GM19193 (cell line): ENCODE results near the gene TASP1.

ENCODE experiments used
- POLR2A ChIP-seq: IDR thresholded peaks from 4 replicates; pipeline ENCODE4 v1.6.1; 2011; ENCODE audit not compliant: insufficient read depth, insufficient read length; ENCODE audit errors: extremely low read depth

TASP1 gene

GRCh38 chr20:13412806-13413445, 225.8 kb downstream of the TASP1 start:
- no peak for TF ChIP-seq POLR2A

GRCh38 chr20:13404293-13404692, 234.4 kb downstream of the TASP1 start:
- no peak for TF ChIP-seq POLR2A

- TF ChIP-seq POLR2A, result no peak
These were observed 235.3 kb downstream of the TASP1 start for GRCh38 chr20:13403453-13403852.

- no peak for TF ChIP-seq POLR2A
These were observed 235.7 kb downstream of the TASP1 start for GRCh38 chr20:13402986-13403385.

- no peak for TF ChIP-seq POLR2A
These were observed 236.5 kb downstream of the TASP1 start for GRCh38 chr20:13402171-13402760.

GRCh38 chr20:13401596-13401995, 237.1 kb downstream of the TASP1 start:
- TF ChIP-seq POLR2A, result no peak

- TF ChIP-seq POLR2A, result no peak
These were observed 238.3 kb downstream of the TASP1 start for GRCh38 chr20:13400453-13400852.

- TF ChIP-seq POLR2A, result no peak
These were observed 241.4 kb downstream of the TASP1 start for GRCh38 chr20:13397300-13397724.

GRCh38 chr20:13396826-13397225, 241.9 kb downstream of the TASP1 start:
- no peak for TF ChIP-seq POLR2A

- TF ChIP-seq POLR2A, result no peak
These were observed 242.7 kb downstream of the TASP1 start for GRCh38 chr20:13396022-13396421.

GRCh38 chr20:13395232-13395631, 243.5 kb downstream of the TASP1 start:
- TF ChIP-seq POLR2A, result no peak

- TF ChIP-seq POLR2A, result no peak
These were observed 246.3 kb downstream of the TASP1 start for GRCh38 chr20:13392391-13392790.

GRCh38 chr20:13389115-13389514, 249.6 kb downstream of the TASP1 start:
- no peak for TF ChIP-seq POLR2A

GRCh38 chr20:13384132-13384531, 254.6 kb downstream of the TASP1 start:
- no peak for TF ChIP-seq POLR2A

- TF ChIP-seq POLR2A, result no peak
These were observed 255.9 kb downstream of the TASP1 start for GRCh38 chr20:13382786-13383185.

GRCh38 chr20:13373400-13373799, 265.3 kb downstream of the TASP1 start:
- no peak for TF ChIP-seq POLR2A
